ENCODE data around the gene AGBL1.

DNA sequence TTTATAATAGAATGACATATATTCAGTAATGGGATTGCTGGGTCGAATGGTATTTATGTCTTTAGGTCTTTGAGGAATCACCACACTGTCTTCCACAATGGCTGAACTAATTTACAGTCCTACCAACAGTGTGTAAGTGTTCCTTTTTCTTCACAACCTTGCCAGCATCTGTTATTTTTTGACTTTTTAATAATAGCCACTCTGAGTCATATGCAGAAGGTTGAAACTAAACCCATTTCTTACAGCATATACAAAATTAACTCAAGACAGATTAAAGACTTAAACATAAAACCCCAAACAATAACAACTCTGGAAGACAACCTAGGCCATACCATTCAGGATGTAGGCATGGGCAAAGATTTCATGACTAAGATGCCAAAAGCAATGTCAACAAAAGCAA is 671.4 kb downstream of the AGBL1 start:
- no peak for TF ChIP-seq EZH2 (IDR thresholded peaks at IDR 0.05; ENCODE audit: insufficient read depth, low read length)
- TF ChIP-seq, protein P1, sequence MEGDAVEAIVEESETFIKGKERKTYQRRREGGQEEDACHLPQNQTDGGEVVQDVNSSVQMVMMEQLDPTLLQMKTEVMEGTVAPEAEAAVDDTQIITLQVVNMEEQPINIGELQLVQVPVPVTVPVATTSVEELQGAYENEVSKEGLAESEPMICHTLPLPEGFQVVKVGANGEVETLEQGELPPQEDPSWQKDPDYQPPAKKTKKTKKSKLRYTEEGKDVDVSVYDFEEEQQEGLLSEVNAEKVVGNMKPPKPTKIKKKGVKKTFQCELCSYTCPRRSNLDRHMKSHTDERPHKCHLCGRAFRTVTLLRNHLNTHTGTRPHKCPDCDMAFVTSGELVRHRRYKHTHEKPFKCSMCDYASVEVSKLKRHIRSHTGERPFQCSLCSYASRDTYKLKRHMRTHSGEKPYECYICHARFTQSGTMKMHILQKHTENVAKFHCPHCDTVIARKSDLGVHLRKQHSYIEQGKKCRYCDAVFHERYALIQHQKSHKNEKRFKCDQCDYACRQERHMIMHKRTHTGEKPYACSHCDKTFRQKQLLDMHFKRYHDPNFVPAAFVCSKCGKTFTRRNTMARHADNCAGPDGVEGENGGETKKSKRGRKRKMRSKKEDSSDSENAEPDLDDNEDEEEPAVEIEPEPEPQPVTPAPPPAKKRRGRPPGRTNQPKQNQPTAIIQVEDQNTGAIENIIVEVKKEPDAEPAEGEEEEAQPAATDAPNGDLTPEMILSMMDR (IDR thresholded peaks at IDR 0.05; ENCODE audit: insufficient read depth, low read depth, low read length) = no peak
